Measurements from ENCODE around the gene ZSWIM1. TPM values are rescaled to one million over a fixed set of nuclear protein-coding genes. Genes with fewer than 3 reads are reported as not detected.

The ZSWIM1 gene
- total and polyA plus RNA-seq, 2 experiments from 2014 or later: 11.7 to 13.5 TPM

- H3K4me3 ChIP-seq: no peak overlapping the region
- H3K4me1 ChIP-seq (ENCODE audit: low read depth): no peaks in the 10 kb centered on the region
- TF ChIP-seq CTCF (IDR thresholded peaks at IDR 0.05; ENCODE audit: low read depth, low read length): no peak
- DNase-seq (ENCODE audit: low read depth in 1 of 2, low spot score in 1 of 2): no peak
- H3K9me3 ChIP-seq (ENCODE audit: low read depth): no peaks in the 10 kb centered on the region
- no peaks in the 10 kb centered on the region for H3K27me3 ChIP-seq
- no peak overlapping the region for H3K27ac ChIP-seq
- H3K36me3 ChIP-seq: peaks cover 15% of the 10 kb centered on the region
Measured at GRCh38 chr20:45909817-45910669, 29.0 kb downstream of the ZSWIM1 start.

GRCh38 chr20:45910670-45911485, 29.9 kb downstream of the ZSWIM1 start:
- H3K27ac ChIP-seq: peak overlapping the region; percentile 81
- no peaks in the 10 kb centered on the region for H3K9me3 ChIP-seq (ENCODE audit: low read depth)
- peaks cover 6% of the 10 kb centered on the region for H3K36me3 ChIP-seq
- peak; percentile 99 to 100 for DNase-seq (ENCODE audit: low read depth in 1 of 2, low spot score in 1 of 2)
- TF ChIP-seq CTCF (IDR thresholded peaks at IDR 0.05; ENCODE audit: low read depth, low read length): no peak
- no peaks in the 10 kb centered on the region for H3K27me3 ChIP-seq
- H3K4me3 ChIP-seq: peak overlapping the region; percentile 40
- no peaks in the 10 kb centered on the region for H3K4me1 ChIP-seq (ENCODE audit: low read depth)

- no peak for TF ChIP-seq CTCF (IDR thresholded peaks at IDR 0.05; ENCODE audit: low read depth, low read length)
- Histone ChIP-seq H3K36me3 (peaks cover 2% of the 10 kb centered on the region), H3K27ac (peak within 1 kb of the TSS; percentile 81), H3K9me3 (ENCODE audit: low read depth) (no peaks in the 10 kb centered on the region), H3K27me3 (no peaks in the 10 kb centered on the region), H3K4me3 (peak within 1 kb of the TSS; percentile 40), H3K4me1 (ENCODE audit: low read depth) (no peaks in the 10 kb centered on the region)
- DNase-seq (ENCODE audit: low read depth in 1 of 2, low spot score in 1 of 2): peak; percentile 85 to 86
Measured at GRCh38 chr20:45911486-45912343, 30.7 kb downstream of the ZSWIM1 start, which contains the start of gene PLTP. Gene PLTP (minus strand): TSS chr20:45912155. CDS start chr20:45911452, 703 bp downstream.

- Histone ChIP-seq H3K36me3 (peaks cover 2% of the 10 kb centered on the region), H3K4me3 (peak overlapping the region; percentile 40), H3K4me1 (ENCODE audit: low read depth) (no peaks in the 10 kb centered on the region), H3K27me3 (no peaks in the 10 kb centered on the region), H3K9me3 (ENCODE audit: low read depth) (no peaks in the 10 kb centered on the region), H3K27ac (peak overlapping the region; percentile 81)
- no peak for TF ChIP-seq CTCF (IDR thresholded peaks at IDR 0.05; ENCODE audit: low read depth, low read length)
- no peak for DNase-seq (ENCODE audit: low read depth in 1 of 2, low spot score in 1 of 2)
Measured at GRCh38 chr20:45912344-45912682, 31.3 kb downstream of the ZSWIM1 start.

GRCh38 chr20:45913116-45913515, 32.1 kb downstream of the ZSWIM1 start:
- no peaks in the 10 kb centered on the region for H3K4me1 ChIP-seq (ENCODE audit: low read depth)
- H3K9me3 ChIP-seq (ENCODE audit: low read depth): no peaks in the 10 kb centered on the region
- H3K36me3 ChIP-seq: no peaks in the 10 kb centered on the region
- no peaks in the 10 kb centered on the region for H3K27me3 ChIP-seq
- DNase-seq (ENCODE audit: low read depth in 1 of 2, low spot score in 1 of 2): no peak
- H3K27ac ChIP-seq: no peak overlapping the region
- no peak overlapping the region for H3K4me3 ChIP-seq
- no peak for TF ChIP-seq CTCF (IDR thresholded peaks at IDR 0.05; ENCODE audit: low read depth, low read length)
